HG02588 (cell line): ENCODE results near the gene GOLGA6L22.
"Not testable (repeated sequence)": the region's sequence is repeated elsewhere in the genome, so short reads cannot be mapped to it uniquely, and the experiment has no call there.

Experiments used
- ATAC-seq: cut with Tn5 transposase; IDR thresholded peaks from one replicate; pipeline ENCODE4 v1.9.1; 2021; ENCODE audit warnings: mild to moderate bottlenecking, moderate library complexity; ENCODE audit not compliant: unreplicated experiment

The GOLGA6L22 gene

GRCh38 chr15:22458603-22459002 lies at the start of gene GOLGA6L22:
Gene GOLGA6L22, plus strand, starts transcription at chr15:22458903. Its CDS starts 91 bp downstream, at chr15:22458994.
- ATAC-seq, result not testable (repeated sequence)

- not testable (repeated sequence) for ATAC-seq
Observed at GRCh38 chr15:22417288-22417687, 41.4 kb upstream of the GOLGA6L22 start.

- ATAC-seq, result not testable (repeated sequence)
Observed at GRCh38 chr15:22417795-22418194, 40.9 kb upstream of the GOLGA6L22 start.

GRCh38 chr15:22418212-22418611 lies 40.5 kb upstream of the GOLGA6L22 start:
- ATAC-seq, result not testable (repeated sequence)

GRCh38 chr15:22418666-22419065 lies 40.0 kb upstream of the GOLGA6L22 start:
- ATAC-seq, result not testable (repeated sequence)

- ATAC-seq, result not testable (repeated sequence)
Observed at GRCh38 chr15:22420340-22420739, 38.4 kb upstream of the GOLGA6L22 start.

- ATAC-seq, result not testable (repeated sequence)
Observed at GRCh38 chr15:22429426-22429825, 29.3 kb upstream of the GOLGA6L22 start.

- not testable (repeated sequence) for ATAC-seq
Observed at GRCh38 chr15:22431687-22432086, 27.0 kb upstream of the GOLGA6L22 start.

- not testable (repeated sequence) for ATAC-seq
Observed at GRCh38 chr15:22494490-22495113, 35.9 kb downstream of the GOLGA6L22 start.

GRCh38 chr15:22497200-22497599 lies 38.5 kb downstream of the GOLGA6L22 start:
- ATAC-seq, result not testable (repeated sequence)

GRCh38 chr15:22498220-22498925 lies 39.7 kb downstream of the GOLGA6L22 start:
- not testable (repeated sequence) for ATAC-seq

GRCh38 chr15:22502272-22502671 lies 43.6 kb downstream of the GOLGA6L22 start:
- ATAC-seq, result not testable (repeated sequence)

GRCh38 chr15:22506959-22507358 lies 48.3 kb downstream of the GOLGA6L22 start:
- ATAC-seq, result not testable (repeated sequence)

- not testable (repeated sequence) for ATAC-seq
Observed at GRCh38 chr15:22516140-22516539, 57.4 kb downstream of the GOLGA6L22 start.
